NB4 (cell line): ENCODE results near the gene LRBA.

Experiments
- DNase-seq: peaks from one replicate; pipeline ENCODE4 v3.0.0; 2010; ENCODE audit warnings: low read depth
- H3K4me3 ChIP-seq: one replicate; pipeline ENCODE4 v1.5.1; 2011; ENCODE audit warnings: mild to moderate bottlenecking, low read depth, low read length, moderate library complexity
- MYC ChIP-seq: IDR thresholded peaks from 2 replicates; pipeline ENCODE4 v1.6.1; 2011; ENCODE audit warnings: low read depth, low read length
- POLR2A ChIP-seq: IDR thresholded peaks from 2 replicates; pipeline ENCODE4 v1.6.1; 2011; ENCODE audit warnings: mild to moderate bottlenecking; ENCODE audit not compliant: insufficient read length; ENCODE audit errors: extremely low read depth
- TF ChIP-seq, protein P1 (sequence below): IDR thresholded peaks from one replicate; pipeline ENCODE4 v1.5.1; 2012; ENCODE audit warnings: low read depth, low read length
- TF ChIP-seq, protein P2 (sequence below): IDR thresholded peaks from 2 replicates; pipeline ENCODE4 v1.6.1; 2011; ENCODE audit warnings: low read depth, low read length

LRBA gene

DNA sequence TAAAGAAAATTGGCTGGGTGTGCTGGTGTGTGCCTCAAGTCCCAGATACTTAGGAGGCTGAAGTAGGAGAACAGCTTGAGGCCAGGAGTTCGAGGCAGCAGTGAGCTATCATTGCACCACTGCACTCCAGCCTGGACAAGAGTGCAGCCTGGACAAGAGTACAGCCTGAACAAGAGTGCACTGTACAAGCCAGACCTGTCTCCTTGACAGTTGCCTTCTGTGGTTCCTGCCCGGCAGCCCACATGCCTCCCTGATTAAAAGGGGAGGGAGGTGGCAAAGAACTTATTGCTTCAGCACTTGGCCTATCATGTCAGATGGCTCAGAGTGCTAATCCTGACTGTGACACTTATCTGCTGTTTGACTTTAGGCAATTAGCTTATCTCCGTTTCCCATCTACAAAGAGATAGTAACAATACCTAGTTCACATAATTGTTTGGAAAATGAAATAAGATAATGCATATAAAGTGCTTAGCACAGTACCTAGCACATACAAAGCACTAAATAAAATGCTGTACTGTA, 687.8 kb downstream of the LRBA start:
- no peak overlapping the region for H3K4me3 ChIP-seq
- DNase-seq = no peak
- no peak for TF ChIP-seq POLR2A
- TF ChIP-seq, protein P1, sequence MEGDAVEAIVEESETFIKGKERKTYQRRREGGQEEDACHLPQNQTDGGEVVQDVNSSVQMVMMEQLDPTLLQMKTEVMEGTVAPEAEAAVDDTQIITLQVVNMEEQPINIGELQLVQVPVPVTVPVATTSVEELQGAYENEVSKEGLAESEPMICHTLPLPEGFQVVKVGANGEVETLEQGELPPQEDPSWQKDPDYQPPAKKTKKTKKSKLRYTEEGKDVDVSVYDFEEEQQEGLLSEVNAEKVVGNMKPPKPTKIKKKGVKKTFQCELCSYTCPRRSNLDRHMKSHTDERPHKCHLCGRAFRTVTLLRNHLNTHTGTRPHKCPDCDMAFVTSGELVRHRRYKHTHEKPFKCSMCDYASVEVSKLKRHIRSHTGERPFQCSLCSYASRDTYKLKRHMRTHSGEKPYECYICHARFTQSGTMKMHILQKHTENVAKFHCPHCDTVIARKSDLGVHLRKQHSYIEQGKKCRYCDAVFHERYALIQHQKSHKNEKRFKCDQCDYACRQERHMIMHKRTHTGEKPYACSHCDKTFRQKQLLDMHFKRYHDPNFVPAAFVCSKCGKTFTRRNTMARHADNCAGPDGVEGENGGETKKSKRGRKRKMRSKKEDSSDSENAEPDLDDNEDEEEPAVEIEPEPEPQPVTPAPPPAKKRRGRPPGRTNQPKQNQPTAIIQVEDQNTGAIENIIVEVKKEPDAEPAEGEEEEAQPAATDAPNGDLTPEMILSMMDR = no peak
- TF ChIP-seq, protein P2, sequence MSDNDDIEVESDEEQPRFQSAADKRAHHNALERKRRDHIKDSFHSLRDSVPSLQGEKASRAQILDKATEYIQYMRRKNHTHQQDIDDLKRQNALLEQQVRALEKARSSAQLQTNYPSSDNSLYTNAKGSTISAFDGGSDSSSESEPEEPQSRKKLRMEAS = no peak
- TF ChIP-seq MYC = no peak

DNA sequence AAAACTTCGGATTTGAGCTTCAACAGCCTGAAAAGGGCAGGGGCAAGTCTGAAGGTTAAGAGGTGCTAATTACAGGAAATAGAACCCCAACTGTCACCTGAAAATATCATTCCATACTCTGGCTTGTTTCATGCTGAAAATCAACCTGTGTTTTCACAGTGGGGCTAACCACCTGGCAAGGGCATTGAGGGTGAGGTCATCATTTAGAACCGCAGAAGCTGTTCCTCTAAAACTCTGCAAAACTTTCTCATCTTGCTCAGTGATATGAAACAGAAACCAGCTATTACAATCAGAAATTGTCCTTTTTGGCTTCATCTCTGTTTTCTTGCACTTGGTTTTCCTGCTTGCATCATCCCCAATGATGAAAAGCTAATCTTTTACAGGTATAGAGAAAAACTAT, 689.2 kb downstream of the LRBA start:
- DNase-seq = no peak
- no peak overlapping the region for H3K4me3 ChIP-seq
- TF ChIP-seq POLR2A = no peak
- TF ChIP-seq, protein P1 = no peak
- no peak for TF ChIP-seq MYC
- TF ChIP-seq, protein P2 = no peak

DNA sequence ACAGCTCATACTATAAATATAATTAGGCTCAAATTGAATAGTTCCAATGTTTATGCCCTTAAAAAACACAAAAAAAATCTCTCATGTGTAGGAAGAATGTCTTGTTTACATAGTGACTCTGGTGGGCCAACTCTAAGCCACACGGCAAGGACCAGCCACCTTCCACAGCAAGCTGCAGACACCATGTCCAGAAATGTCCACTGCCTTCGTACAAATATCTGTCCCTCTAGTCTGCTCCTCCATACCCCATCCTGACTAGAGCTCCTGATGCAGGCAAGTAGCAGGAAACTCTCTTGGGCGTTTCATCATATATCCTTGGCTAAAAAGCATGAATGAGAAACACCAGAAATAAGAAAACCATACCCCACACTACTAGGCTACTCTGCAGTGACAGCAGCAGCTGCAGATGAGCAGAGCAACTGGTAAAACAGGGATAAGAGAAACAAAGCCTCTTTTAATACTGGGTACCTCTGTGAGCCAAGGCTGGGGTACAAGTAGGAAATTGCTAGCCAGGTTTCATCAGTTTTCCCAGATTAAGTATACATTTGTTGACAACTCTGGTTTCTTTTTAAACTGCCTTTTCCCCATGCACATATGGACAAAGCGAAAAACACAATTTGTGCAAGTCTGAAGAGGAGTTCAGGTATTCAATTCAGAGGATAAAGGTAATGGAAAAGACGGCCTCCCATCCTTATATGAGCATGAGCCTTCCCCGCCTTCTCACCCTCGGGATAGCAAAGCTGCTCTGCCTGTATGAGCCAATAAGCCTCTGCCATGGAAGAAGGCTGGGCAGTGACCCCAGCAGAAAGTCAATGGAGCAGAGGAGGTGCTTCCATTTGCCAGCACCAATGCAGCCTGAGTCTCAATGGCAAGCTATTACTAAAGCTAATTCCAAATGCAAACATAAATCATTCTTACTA, 691.4 kb downstream of the LRBA start:
- no peak overlapping the region for H3K4me3 ChIP-seq
- TF ChIP-seq POLR2A (no peak), MYC (no peak)
- TF ChIP-seq, protein P2 = no peak
- TF ChIP-seq, protein P1 = no peak
- no peak for DNase-seq

DNA sequence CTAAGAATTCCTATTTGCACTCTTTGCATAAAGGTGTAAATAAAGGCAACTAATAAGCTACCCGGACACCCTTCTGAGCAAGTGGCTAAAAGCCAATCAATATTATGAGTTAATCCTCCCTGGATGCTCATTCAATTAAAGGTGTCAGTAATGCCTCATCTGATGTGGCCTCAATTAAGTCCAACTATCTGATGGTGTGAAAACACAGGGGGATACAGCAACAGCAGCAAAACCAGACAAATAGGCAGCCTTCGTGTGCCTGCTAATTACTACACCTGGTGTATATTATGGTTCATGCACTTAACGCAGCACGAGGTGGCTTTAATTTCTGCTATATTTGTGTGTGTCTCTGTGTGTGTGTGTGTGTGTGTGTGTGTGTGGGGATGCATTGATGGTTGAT, 692.4 kb downstream of the LRBA start:
- DNase-seq = no peak
- TF ChIP-seq POLR2A (no peak), MYC (no peak)
- TF ChIP-seq, protein P2 = no peak
- TF ChIP-seq, protein P1 = no peak
- no peak overlapping the region for H3K4me3 ChIP-seq

DNA sequence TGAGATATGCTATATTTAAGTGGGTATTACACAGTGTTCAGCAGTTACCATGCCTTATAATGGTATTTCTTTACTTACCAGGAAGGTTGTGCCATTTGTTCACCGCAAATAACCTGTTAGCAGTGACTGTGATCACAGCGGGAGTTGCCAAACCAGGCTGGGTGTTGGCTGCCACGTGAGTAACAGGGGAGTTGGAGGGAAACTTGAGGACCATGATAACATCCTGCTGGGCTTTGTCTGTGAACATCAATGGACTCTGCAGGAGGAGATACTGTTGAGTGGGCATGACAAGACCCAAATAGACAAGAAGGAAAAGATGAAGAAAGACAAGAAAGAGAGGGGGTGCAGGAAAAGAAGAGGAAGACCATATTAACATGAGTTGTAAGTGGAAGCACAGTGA, 694.0 kb downstream of the LRBA start:
- no peak overlapping the region for H3K4me3 ChIP-seq
- DNase-seq = no peak
- TF ChIP-seq, protein P2 = no peak
- TF ChIP-seq, protein P1 = no peak
- TF ChIP-seq MYC (no peak), POLR2A (no peak)
